GM06990 (cell line): ENCODE data around the gene GZMH.

Experiments used
- DNase-seq: peaks from one replicate; pipeline ENCODE4 v3.0.0-alpha.2; 2011; ENCODE audit not compliant: insufficient read length; ENCODE audit errors: extremely low read depth
- H3K27me3 ChIP-seq: replicated peaks from 2 replicates; pipeline ENCODE4 v1.6.0; 2011; ENCODE audit warnings: low read length; ENCODE audit not compliant: control insufficient read depth, insufficient read depth
- H3K36me3 ChIP-seq: 2 replicates; pipeline ENCODE4 v1.5.1; 2011; ENCODE audit warnings: low read length; ENCODE audit not compliant: control insufficient read depth, insufficient read depth
- H3K4me3 ChIP-seq: replicated peaks from 2 replicates; pipeline ENCODE4 v1.5.1; 2011; ENCODE audit warnings: low read depth, mild to moderate bottlenecking, control low read depth, low read length
- CTCF ChIP-seq: IDR thresholded peaks from 2 replicates; pipeline ENCODE4 v1.5.1; 2011; ENCODE audit warnings: low read length, control low read depth, mild to moderate bottlenecking, inconsistent platforms; ENCODE audit not compliant: insufficient read depth, poor library complexity, severe bottlenecking

GZMH gene

DNA sequence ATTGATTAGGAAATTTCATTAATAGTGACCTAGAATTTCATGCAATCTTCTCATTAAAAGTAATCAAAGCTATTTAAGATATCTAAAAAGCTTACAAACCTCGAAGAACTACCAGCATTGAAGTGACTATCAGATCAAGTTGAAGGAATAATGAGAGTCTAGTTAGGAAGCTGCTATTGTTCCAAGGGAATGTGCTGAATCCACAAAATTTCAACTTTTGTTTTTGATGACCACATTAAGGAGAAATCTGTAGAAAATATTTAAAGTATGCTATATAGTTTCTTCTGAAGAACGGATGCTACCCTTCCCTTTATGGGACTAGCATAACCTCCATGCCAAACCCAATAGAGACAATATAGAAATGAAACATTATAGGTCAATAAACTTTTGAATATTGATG is 30.9 kb downstream of the GZMH start:
- Histone ChIP-seq H3K36me3 (no peaks in the 10 kb centered on the region), H3K4me3 (no peak overlapping the region), H3K27me3 (no peaks in the 10 kb centered on the region; the same call in 1 of the 2 replicates)
- TF ChIP-seq CTCF: no peak
- DNase-seq: no peak

DNA sequence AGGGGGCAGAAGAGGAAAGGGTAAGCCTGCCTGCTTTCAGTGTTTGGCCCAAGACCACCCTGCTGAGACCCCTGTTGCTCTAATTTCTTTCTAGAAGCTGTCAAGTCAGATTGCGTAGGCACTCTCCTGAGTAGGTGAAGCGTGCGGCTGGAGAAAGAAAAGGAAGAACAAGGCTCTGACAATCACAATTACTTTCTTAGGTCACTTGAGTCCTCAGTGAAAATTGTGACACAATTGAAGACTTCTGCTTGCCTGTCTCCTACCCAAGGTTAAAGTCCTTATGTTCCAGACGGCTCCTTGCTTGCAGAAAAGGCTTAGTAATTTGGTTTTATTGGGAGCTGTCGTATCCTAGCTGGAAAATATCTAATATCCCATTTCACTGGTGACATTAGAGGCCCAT is 32.7 kb downstream of the GZMH start:
- TF ChIP-seq CTCF: no peak
- H3K27me3 ChIP-seq: no peaks in the 10 kb centered on the region; the same call in 1 of the 2 replicates
- H3K4me3 ChIP-seq: no peak overlapping the region
- no peaks in the 10 kb centered on the region for H3K36me3 ChIP-seq
- DNase-seq: no peak

DNA sequence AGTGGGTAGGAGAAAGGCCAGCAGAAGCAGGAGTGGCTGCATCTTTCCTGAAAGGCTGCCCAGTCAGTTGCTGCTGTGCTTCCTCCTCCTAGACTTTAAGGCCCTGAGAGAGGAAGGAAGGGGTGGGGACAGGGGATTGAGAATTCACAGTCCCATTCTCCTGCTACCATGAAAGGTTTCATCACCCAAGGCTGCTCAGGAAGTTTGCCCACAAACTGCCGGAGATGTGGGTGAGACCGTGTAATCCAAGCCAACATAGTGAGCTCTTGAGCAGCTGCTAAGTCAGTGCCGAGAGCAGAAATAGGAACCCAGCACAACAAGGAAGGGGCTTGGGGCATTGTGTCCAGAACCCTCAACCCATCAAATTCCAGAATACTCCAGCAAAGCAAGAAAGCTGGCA is 33.3 kb downstream of the GZMH start, which contains the start of gene CTSG:
TSS of gene CTSG (minus strand) at position 69 of the 400 bp plus-strand sequence. CDS start at position 42, 27 bp downstream.
- no peak for DNase-seq
- H3K27me3 ChIP-seq: no peaks in the 10 kb centered on the region; the same call in 1 of the 2 replicates
- H3K4me3 ChIP-seq: no peak within 1 kb of the TSS
- TF ChIP-seq CTCF: no peak
- H3K36me3 ChIP-seq: no peaks in the 10 kb centered on the region

GRCh38 chr14:24574206-24574774 is 35.2 kb downstream of the GZMH start:
- no peak for DNase-seq
- H3K4me3 ChIP-seq: no peak overlapping the region

GRCh38 chr14:24566318-24566717 is 43.2 kb downstream of the GZMH start:
- H3K4me3 ChIP-seq: no peak overlapping the region
- no peak for TF ChIP-seq CTCF
- DNase-seq: no peak
- H3K36me3 ChIP-seq: no peaks in the 10 kb centered on the region
- H3K27me3 ChIP-seq: no peaks in the 10 kb centered on the region

More at GRCh38 chr14:24574206-24574774, 35.2 kb downstream of the GZMH start:
- no peak for TF ChIP-seq CTCF
- H3K27me3 ChIP-seq: no peaks in the 10 kb centered on the region
- no peaks in the 10 kb centered on the region for H3K36me3 ChIP-seq

- Histone ChIP-seq H3K4me3 (no peak overlapping the region), H3K36me3 (no peaks in the 10 kb centered on the region), H3K27me3 (no peaks in the 10 kb centered on the region)
- TF ChIP-seq CTCF: no peak
- no peak for DNase-seq
These were observed 43.7 kb downstream of the GZMH start for GRCh38 chr14:24565766-24566165.
